Airway epithelial cell (primary cell): Measurements from ENCODE around the gene SF3B3. TPM values are rescaled to one million over a fixed set of nuclear protein-coding genes. Genes with fewer than 3 reads are reported as not detected.

Source experiments
- total RNA-seq: library from RNA; depleted of rRNA; stranded (reverse); fragments of >200 nt; gene quantifications from 2 replicates; pipeline ENCODE4 v1.2.3, GENCODE V29; 2015

The SF3B3 gene
- total RNA-seq: 77.9 and 123 TPM in 2 replicates

DNA sequence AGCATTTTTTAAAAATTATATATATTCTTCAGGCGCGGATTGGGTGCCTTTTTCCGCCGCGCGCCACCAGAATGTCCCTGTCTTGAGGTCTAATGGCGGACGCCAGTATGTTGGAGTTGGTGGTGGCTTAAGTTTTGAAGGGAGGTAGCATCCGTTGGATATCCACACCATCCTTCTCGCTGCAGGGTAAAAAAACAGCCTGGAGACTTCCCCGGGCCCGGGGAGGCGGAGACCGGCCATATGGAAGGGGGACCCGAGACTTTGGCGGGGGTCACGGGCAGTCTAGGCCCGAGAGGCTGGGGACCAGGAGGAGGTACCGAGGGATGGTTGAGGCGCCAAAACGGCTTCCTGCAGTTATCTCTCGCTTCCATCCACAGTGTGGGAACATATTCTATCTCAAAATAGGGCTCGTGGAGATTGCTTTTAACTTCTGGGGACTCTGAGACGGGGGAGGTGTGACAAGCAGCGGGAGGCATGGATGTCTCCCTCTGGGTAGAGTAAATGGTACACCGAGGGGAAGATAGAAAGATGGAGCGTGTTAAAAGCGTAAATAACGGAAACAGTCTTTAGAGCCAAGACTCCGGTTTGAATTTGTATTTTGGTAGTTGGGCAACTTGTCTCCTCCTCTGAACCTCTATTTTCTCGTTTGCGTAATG, at the start of gene SF3B3:
Gene SF3B3 (plus strand): TSS at position 74 of the 656 bp plus-strand sequence. CDS start 2,841 bp downstream, outside the sequence.

DNA sequence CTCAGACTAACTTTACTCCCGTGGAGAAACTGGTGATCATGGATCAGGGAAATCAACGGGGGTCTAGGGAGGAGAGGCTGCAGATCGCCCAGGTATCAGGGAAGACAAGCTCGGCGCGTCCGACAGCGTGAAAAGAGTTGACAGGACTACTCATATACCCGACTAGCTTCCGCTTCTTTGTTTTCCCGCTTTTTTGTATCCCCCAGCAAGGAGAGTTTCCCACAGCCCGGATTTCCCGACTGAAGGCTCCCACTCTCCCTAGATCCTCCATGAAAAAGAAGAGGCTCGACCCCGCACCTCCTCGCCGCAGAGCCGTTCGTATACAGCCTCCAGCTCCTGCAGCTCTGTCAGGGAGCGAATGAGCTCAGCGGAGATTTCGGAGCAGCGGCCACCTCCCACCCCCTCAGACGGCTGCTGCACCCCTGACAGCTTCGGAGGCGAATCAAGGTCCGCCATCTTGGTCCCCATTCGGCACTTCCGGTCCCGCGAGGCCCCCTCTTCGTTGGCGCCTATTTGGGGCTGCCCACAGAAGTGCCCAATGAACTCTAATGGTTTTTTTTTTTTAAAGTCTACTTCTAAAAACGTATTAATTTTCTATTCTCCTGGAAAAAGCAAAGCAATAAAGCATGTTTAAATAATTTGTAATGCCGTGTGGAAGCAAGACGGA, 407 bp upstream of the SF3B3 start, which contains the start of gene COG4:
Gene COG4 (minus strand): TSS at position 479 of the 667 bp plus-strand sequence. CDS start 11 bp downstream, at position 468.

Other genes starting within 250 kb of the SF3B3 start
- gene AARS1, start 234.3 kb upstream of the SF3B3 start, total RNA-seq: 70.8 and 76.0 TPM in 2 replicates
- 21.8 and 23.6 TPM in 2 replicates for gene DDX19B, start 224.6 kb upstream of the SF3B3 start, total RNA-seq
- 25.0 and 33.0 TPM in 2 replicates for gene DDX19A, start 176.9 kb upstream of the SF3B3 start, total RNA-seq
- 7.8 and 9.0 TPM in 2 replicates for gene ST3GAL2, start 84.7 kb upstream of the SF3B3 start, total RNA-seq
- 11.8 TPM in 2 replicates for gene FCSK, start 69.2 kb upstream of the SF3B3 start, total RNA-seq
- 50.2 and 58.6 TPM in 2 replicates for gene COG4, start 262 bp upstream of the SF3B3 start, total RNA-seq
- gene IL34, start 122.7 kb downstream of the SF3B3 start, total RNA-seq: 0.46 and 0.63 TPM in 2 replicates
- gene MTSS2, start 162.2 kb downstream of the SF3B3 start, total RNA-seq: 118 and 122 TPM in 2 replicates